ENCODE measurements around the gene NLRP3. TPM values are rescaled to one million over a fixed set of nuclear protein-coding genes. Genes with fewer than 3 reads are reported as not detected.
A peak's percentile ranks its signal among the peaks of the same experiment; 100 is the strongest.
"Not testable (repeated sequence)": the region's sequence is repeated elsewhere in the genome, so short reads cannot be mapped to it uniquely, and the experiment has no call there.

The NLRP3 gene
- total RNA-seq, 1 experiment from 2014 or later = not detected

DNA sequence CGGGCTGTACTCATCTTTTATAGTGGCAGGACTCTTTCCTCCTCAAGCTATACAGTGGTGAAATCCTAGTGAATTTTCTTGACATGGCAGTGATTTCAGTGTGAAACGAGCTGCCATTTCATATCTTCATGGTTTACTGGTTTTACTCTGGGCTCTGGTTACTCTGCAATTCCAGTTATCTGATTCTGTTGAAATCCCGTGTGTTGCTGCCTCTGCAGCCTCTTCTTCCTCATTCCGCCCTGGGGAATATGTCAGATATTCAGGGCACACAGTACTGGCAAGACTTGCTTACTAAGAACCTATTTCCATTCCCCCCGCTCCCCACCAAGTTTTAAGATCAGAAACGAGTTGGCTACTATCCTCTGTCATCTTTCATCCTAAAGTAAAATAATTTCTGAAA is 49.8 kb downstream of the NLRP3 start:
- no peak for DNase-seq (ENCODE audit: extremely low read depth, low read depth)

DNA sequence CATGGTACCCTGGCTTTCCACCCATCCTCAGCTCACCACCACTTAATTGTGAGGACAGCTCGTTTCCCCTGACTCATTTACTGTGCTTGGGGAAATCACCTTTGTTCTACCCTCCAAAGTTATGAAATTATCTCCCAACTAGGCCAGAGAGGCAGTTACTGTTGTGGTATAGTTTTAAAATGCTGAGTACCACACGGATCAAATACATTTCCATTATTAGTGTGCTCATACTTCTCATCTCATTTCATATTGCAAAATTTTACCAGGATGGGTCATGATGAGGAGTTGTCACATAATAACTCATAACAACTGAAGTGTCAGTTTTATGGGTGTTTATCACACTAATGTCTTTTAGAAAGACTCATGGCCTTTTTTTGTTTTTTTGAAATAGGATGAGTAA is 51.2 kb downstream of the NLRP3 start:
- no peak for DNase-seq (ENCODE audit: extremely low read depth, low read depth)

DNA sequence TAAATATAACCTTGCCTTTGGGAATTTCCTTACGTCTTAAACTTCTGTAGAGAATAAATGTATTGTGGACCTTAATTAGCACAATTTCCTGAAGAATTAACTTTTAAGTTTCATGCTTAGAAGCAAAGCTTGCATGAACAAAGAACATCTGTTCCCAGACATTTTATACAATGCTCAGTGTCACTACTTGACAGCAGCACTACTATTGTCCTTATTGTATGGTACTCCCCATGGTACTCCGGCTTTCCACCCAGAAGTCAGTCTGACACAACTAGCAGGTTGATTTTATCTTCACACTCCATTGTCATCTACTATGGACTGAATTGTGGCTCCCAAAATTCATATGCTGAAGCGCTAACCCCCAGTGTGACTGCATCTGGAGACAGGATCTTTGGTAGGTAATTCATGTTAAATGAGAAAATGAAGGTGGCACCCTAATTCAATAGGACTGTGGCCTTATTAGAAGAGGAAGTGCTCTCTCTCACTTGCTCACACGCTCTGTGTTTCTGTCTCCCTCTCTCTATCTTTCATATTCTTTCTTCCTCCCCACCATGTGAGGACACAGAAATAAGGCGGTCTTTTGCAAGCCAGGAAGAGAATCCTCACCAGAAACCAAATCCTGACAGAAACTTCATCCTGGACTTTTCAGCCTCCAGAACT is 52.6 kb downstream of the NLRP3 start:
- DNase-seq (ENCODE audit: extremely low read depth, low read depth) = no peak

DNA sequence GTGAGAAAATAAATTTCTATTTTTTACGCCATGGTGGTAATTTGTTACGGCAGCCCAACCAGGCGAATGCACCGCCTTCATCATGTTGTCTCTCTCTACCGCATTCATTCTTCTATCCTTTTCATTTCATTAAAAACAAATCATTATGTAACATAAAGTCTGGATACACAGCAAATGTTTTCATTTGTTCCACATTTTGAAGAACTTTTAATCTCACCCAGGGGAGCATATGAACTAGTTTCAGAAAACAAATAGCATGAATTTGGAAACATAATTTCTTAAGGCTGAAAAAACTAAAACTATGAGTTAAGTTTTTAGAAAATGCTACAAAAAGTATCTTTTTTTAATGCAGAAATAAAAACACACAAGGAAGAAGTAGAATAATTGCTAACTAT is 53.2 kb downstream of the NLRP3 start:
- no peak for DNase-seq (ENCODE audit: extremely low read depth, low read depth)

DNA sequence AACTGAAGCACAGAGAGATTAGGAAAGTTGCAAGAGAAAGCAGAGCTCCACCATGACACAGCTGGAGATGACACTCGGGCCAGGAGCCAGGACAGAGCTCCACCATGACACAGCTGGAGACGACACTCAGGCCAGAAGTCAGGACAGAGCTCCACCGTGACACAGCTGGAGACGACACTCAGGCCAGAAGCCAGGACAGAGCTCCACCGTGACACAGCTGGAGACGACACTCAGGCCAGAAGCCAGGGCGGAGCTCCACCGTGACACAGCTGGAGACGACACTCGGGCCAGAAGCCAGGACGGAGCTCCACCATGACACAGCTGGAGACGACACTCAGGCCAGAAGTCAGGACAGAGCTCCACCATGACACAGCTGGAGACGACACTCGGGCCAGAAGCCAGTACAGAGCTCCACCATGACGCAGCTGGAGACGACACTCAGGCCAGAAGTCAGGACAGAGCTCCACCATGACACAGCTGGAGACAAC is 55.0 kb downstream of the NLRP3 start:
- DNase-seq (ENCODE audit: extremely low read depth, low read depth) = not testable (repeated sequence)

DNA sequence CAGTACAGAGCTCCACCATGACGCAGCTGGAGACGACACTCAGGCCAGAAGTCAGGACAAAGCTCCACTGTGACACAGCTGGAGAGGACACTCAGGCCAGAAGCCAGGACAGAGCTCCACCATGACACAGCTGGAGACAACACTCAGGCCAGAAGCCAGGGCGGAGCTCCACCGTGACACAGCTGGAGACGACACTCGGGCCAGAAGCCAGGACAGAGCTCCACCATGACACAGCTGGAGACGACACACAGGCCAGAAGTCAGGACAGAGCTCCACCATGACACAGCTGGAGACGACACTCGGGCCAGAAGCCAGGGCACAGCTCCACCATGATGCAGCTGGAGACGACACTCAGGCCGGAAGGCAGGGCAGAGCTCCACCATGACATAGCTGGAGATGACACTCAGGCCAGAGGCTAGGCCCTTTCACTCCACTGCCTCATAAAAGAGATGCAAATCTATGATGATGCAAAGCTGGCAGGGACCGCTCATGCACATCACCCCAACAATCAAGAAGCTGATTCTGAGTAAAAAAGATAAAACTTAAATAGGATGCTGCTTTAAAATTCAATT is 55.6 kb downstream of the NLRP3 start:
- DNase-seq (ENCODE audit: extremely low read depth, low read depth) = no peak

DNA sequence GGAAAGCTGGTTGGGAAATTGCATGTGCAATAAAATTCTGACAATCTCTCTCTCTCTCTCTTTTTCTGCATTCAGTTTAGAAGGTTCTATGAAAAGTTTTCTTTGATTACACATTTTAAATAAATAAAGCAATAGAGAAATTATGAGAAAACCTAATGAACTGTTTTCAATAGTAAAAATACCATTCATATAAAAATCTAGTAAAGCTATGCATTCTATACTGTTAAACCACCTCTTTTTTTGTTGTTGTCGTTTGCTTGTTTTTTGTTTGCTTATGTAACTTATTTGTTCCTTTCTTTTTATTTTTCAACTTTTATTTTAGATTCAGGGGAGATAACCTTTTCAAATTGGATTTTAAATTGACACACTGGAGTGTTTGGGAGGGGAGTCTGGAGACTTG is 56.1 kb downstream of the NLRP3 start:
- DNase-seq (ENCODE audit: extremely low read depth, low read depth) = no peak

DNA sequence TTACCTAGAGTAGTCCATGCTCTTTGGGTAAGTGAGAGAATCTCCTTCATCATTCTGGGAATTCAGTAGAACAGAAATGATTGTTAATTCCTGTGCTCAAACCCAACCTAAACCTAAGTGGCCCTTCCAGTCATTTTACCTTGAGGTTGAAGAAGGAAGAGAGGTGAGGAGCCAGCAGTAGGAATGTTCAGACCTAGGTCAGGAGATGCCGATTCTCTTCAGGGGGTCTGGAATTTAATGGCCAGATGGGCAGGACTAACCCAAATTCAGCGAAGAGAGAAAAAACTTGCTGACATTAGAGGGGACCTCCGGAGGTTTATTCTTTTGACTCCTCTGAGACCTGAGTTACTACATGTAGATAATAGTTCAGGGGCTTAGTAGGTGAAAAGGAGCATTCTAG is 58.4 kb downstream of the NLRP3 start:
- DNase-seq (ENCODE audit: extremely low read depth, low read depth) = no peak

DNA sequence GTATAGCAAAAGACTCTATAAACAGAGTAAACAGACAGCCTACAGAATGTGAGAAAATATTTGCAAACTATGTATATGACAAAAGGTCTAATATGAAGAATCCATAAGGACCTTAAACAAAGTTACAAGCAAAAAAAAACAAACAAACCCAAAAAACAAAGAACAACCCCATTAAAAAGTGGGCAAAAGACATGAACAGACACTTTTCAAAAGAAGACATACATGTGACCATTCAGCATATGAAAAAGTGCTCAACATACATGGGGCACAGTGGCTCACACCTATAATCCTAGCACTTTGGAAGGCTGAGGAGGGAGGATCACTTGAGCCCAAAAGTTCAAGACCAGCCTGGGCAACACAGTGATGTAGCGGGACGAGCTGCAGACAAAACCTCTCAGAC is 59.8 kb downstream of the NLRP3 start:
- DNase-seq (ENCODE audit: extremely low read depth, low read depth) = no peak

DNA sequence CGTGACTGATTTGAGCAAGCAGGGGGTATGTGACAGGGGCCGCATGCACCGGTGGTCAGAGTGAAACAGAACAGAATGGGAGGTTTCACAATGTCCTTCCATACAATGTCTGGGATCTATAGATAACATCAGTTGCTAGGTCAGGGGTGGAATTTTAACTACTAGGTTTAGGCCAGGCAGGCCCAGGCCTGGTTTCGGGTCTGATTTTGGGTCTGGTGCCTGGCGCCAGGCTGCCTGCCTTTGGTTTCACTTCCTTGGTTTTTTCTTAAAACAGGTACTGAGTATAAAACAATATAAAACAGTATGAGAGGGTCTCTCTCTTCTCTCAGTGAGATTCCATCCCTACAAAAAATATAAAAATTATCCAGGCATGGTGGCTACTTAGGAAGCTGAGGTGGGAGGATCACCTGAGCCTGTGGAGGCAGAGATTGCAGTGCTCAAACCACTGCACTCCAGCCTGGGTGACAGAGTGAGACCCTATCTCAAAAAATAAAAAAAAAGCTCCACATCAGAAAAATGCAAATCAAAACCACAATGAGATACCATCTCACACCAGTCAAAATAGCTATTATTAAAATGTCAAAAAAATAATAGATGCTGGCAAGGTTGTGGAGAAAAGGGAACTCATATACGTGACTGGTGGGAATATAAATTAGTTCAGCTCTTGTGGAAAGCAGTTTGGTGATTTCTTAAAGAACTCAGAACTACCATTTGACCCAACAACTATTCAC is 60.5 kb downstream of the NLRP3 start:
- DNase-seq (ENCODE audit: extremely low read depth, low read depth) = not testable (repeated sequence)

DNA sequence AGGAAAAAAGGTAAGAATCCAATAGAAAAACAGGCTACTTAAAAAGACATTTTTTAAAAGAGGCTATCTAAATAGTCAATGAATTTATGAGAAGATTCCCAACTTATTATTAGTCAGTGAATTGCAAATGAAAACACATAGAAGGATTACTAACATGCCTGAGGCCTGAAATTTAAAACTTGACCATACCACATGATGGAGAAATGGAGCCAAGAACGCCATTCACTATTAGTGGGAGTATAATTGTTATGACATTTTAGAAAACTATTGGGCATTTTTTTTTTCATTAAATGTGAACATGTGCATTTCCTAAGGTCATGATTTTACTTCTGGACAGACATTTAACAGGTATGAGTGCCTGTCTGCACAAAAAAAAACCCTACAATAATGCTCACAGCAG is 66.8 kb downstream of the NLRP3 start:
- DNase-seq (ENCODE audit: extremely low read depth, low read depth) = no peak

DNA sequence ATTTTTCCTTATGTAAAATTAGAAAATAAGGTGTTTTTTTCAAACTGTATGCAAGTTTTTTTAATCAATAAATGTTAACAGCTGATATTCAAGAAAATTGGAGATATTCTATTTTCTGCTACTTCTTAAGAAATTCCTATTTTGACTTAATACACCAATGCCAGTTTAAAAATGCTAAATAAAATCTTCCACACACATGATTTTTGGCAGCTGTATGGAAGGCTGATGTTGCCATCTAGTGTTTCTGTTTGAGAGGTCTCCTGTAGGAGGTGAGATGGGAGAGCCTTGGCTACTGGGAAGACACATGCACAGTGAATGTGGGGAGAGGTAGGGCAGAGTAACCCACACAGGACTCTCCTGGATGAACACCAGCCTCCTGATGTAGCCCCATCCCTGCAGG is 71.1 kb downstream of the NLRP3 start:
- peak; percentile 46 for DNase-seq (ENCODE audit: extremely low read depth, low read depth)

DNA sequence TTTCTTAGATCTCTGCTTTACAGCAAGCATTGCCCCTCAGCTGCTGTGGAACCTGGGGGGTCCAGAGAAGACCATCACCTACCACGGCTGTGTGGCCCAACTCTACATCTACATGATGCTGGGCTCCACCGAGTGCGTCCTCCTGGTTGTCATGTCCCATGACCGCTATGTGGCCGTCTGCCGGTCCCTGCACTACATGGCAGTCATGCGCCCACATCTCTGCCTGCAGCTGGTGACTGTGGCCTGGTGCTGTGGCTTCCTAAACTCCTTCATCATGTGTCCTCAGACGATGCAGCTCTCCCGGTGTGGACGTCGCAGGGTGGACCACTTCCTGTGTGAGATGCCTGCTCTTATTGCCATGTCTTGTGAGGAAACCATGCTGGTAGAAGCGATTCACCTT is 75.4 kb downstream of the NLRP3 start:
- no peak for DNase-seq (ENCODE audit: extremely low read depth, low read depth)

DNA sequence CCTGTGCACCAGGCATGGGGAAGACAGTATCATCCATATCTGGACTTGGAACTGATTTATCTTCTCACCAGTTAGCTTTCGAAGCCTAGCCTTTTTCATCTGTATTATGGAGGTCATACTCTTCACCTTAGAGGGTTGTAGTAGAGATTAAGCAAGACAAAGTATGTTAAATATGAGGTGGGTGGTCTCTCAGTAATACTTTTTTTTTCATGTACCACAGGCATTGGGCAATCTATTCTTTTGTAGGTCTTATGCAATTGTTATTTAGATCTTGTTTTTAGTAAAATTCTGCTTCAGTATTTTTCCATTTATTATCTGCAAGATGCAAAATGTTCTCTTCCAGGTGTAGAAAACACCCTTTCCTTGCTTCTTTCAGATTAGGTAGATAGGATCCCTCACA is 77.1 kb downstream of the NLRP3 start:
- DNase-seq (ENCODE audit: extremely low read depth, low read depth) = no peak

DNA sequence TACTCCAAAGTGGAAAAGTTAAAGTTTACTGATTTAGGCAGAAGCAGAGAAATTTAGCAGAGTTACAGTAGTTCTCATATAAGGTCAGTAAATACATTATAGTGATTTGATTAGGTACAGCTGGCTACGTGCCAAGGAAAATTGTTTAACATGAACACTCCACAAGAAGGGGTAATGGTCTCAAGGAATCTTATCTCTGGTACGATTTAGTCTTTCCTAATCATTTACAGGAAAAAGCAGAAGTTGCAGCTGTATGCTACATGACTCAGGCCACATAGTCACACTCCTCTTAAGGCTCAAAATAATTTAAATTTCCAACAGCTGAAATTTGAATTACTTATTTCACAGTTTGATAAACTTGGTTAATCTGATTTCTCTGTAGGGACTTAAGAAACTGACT is 78.8 kb downstream of the NLRP3 start:
- no peak for DNase-seq (ENCODE audit: extremely low read depth, low read depth)

DNA sequence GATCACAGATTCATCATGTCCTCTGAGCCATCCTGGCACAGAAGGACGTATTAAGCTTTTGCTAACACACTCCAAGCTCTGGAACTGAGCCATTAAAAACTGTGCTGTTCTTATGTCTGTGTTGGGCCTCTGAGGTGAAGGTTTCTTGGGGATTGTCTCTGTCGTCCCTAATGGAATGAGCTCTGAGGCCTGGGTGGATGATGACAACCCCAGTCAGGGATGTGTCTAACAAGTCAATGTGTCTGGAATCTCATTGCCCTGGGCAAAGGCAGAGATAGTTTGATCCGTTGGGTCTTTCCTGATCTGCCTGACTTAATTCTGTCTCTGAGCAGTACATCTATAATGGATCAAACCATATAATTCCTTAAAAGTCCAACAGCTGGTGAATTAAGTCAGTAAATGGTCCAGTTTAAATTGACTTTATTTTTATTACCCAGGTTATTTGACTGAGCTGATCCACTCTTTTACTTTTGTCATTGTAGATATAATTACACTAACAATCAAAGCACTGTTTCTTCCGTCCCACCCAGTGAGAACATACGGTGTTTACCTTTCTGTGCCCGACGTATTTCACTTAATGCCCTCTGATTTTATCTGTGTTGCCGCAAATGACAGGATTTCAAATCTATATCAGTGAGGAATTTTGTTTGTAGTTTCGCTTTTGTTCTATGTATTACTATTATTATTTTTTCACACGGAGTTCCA is 80.8 kb downstream of the NLRP3 start:
- no peak for DNase-seq (ENCODE audit: extremely low read depth, low read depth)

Other genes starting within 250 kb of the NLRP3 start
- gene ZNF124, start 244.2 kb upstream of the NLRP3 start, total RNA-seq (2014; rRNA removed; shearing (Covaris generic)) = 54.2 and 57.3 TPM in 2 replicates
- gene VN1R5, start 160.1 kb upstream of the NLRP3 start, total RNA-seq (2014; rRNA removed; shearing (Covaris generic)) = not detected in 2 replicates
- 28.1 and 30.2 TPM in 2 replicates for gene ZNF496, start 84.3 kb upstream of the NLRP3 start, total RNA-seq (2014; rRNA removed; shearing (Covaris generic))
- gene OR2B11, start 41.9 kb downstream of the NLRP3 start, total RNA-seq (2014; rRNA removed; shearing (Covaris generic)) = not detected in 2 replicates
- not detected in 2 replicates for gene OR2C3, start 120.3 kb downstream of the NLRP3 start, total RNA-seq (2014; rRNA removed; shearing (Covaris generic))
- gene GCSAML, start 133.0 kb downstream of the NLRP3 start, total RNA-seq (2014; rRNA removed; shearing (Covaris generic)) = not detected in 2 replicates
- not detected in 2 replicates for gene OR2G2, start 172.2 kb downstream of the NLRP3 start, total RNA-seq (2014; rRNA removed; shearing (Covaris generic))
- not detected in 2 replicates for gene OR2G3, start 189.4 kb downstream of the NLRP3 start, total RNA-seq (2014; rRNA removed; shearing (Covaris generic))

Data from NCI-H460 (cell line).